ENCODE measurements around the gene SVEP1. TPM values are rescaled to one million over a fixed set of nuclear protein-coding genes. Genes with fewer than 3 reads are reported as not detected.

Gene SVEP1
- total RNA-seq, 1 donor from 2014 or later, result 41.8 TPM

- intact Hi-C loops (cut with DNase I), result no loop called here
- DNase-seq (ENCODE audit: low spot score in 2 of 2), result no peak
Measured at GRCh38 chr9:110357505-110357904, 222.0 kb downstream of the SVEP1 start.

GRCh38 chr9:110356639-110357395 lies 222.7 kb downstream of the SVEP1 start:
- no peaks in the 10 kb centered on the region for H3K36me3 ChIP-seq
- no peak for TF ChIP-seq CTCF (IDR thresholded peaks at IDR 0.05)
- no peaks in the 10 kb centered on the region for H3K4me1 ChIP-seq
- DNase-seq (ENCODE audit: low spot score in 2 of 2), result no peak
- H3K4me3 ChIP-seq, result no peak overlapping the region
- H3K27me3 ChIP-seq, result no peaks in the 10 kb centered on the region
- H3K27ac ChIP-seq, result no peak overlapping the region
- H3K9me3 ChIP-seq, result no peaks in the 10 kb centered on the region
- intact Hi-C loops (cut with DNase I), result no loop called here

More at GRCh38 chr9:110357505-110357904, 222.0 kb downstream of the SVEP1 start:
- H3K4me1 ChIP-seq, result no peaks in the 10 kb centered on the region
- no peaks in the 10 kb centered on the region for H3K36me3 ChIP-seq
- H3K27ac ChIP-seq, result no peak overlapping the region
- H3K9me3 ChIP-seq, result no peaks in the 10 kb centered on the region
- no peaks in the 10 kb centered on the region for H3K27me3 ChIP-seq
- TF ChIP-seq CTCF (IDR thresholded peaks at IDR 0.05), result no peak
- H3K4me3 ChIP-seq, result no peak overlapping the region

GRCh38 chr9:110355911-110356310 lies 223.6 kb downstream of the SVEP1 start:
- no peak for TF ChIP-seq CTCF (IDR thresholded peaks at IDR 0.05)
- H3K4me3 ChIP-seq, result no peak overlapping the region
- no peaks in the 10 kb centered on the region for H3K36me3 ChIP-seq
- no peak for DNase-seq (ENCODE audit: low spot score in 2 of 2)
- no peaks in the 10 kb centered on the region for H3K27me3 ChIP-seq
- H3K27ac ChIP-seq, result no peak overlapping the region
- no peaks in the 10 kb centered on the region for H3K9me3 ChIP-seq
- intact Hi-C loops (cut with DNase I), result no loop called here
- no peaks in the 10 kb centered on the region for H3K4me1 ChIP-seq

- Histone ChIP-seq H3K4me3 (no peak overlapping the region), H3K9me3 (no peaks in the 10 kb centered on the region), H3K36me3 (no peaks in the 10 kb centered on the region), H3K4me1 (no peaks in the 10 kb centered on the region), H3K27ac (no peak overlapping the region), H3K27me3 (no peaks in the 10 kb centered on the region)
- intact Hi-C loops (cut with DNase I), result no loop called here
- no peak for TF ChIP-seq CTCF (IDR thresholded peaks at IDR 0.05)
- DNase-seq (ENCODE audit: low spot score in 2 of 2), result no peak
Measured at GRCh38 chr9:110351009-110351467, 228.5 kb downstream of the SVEP1 start.

GRCh38 chr9:110346325-110346724 lies 233.2 kb downstream of the SVEP1 start:
- Histone ChIP-seq H3K4me3 (no peak overlapping the region), H3K27me3 (no peaks in the 10 kb centered on the region), H3K27ac (no peak overlapping the region), H3K9me3 (no peaks in the 10 kb centered on the region), H3K36me3 (no peaks in the 10 kb centered on the region), H3K4me1 (no peaks in the 10 kb centered on the region)
- intact Hi-C loops (cut with DNase I), result no loop called here
- no peak for TF ChIP-seq CTCF (IDR thresholded peaks at IDR 0.05)
- no peak for DNase-seq (ENCODE audit: low spot score in 2 of 2)
